Measurements from ENCODE around the gene FAM210A.

Gene FAM210A

DNA sequence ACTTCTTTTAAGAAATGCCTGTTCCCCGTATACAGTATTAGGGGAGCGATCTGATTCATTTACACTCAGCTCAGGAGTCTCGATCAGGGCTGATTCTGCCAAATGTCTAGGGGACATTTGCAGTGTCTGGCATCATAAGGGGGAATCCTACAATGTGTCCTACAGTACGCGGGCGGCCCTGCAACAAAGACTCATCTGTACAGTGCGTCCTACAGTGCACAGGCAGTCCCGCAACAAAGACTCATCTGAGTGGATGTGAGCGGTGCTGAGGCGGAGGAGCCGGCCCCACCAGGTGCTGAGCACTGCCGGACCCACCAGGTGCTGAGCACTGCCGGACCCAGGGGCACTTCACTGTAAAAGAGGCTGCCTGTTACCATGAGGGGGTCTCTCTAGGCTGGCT, 102.5 kb downstream of the FAM210A start:
- no peak overlapping the region for H3K9ac ChIP-seq (ENCODE audit: low read length)
- no peaks in the 10 kb centered on the region for H3K9me3 ChIP-seq (ENCODE audit: control insufficient read depth, low read length)
- H3K4me3 ChIP-seq (ENCODE audit: low read length) = no peak overlapping the region
- no peaks in the 10 kb centered on the region for H3K27me3 ChIP-seq (ENCODE audit: control insufficient read depth, insufficient read depth, low read length)
- H3K4me1 ChIP-seq (ENCODE audit: control insufficient read depth, insufficient read depth, low read length) = no peaks in the 10 kb centered on the region
- H3K36me3 ChIP-seq (ENCODE audit: control insufficient read depth, insufficient read depth, low read length) = no peaks in the 10 kb centered on the region

DNA sequence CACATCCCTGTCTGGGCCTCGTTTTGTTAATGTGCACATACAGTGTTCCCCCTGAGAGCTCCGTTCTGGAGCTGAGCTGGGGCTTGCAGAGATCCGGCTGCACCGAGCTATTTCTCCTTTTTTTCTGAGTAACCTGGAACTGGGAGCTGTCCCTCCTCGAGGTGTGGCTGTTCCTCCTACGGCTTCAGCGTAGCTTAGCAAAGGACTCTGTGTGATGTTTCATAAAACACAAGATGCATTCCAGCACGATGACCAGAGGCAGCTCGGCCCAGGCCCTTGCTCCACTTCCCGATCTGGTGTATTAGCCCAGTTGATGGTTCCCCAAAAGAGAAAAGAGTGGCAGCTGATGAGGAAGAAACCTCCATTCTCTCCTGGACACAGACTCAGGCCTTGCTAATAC, 103.0 kb downstream of the FAM210A start:
- Histone ChIP-seq H3K9me3 (ENCODE audit: control insufficient read depth, low read length) (no peaks in the 10 kb centered on the region), H3K27me3 (ENCODE audit: control insufficient read depth, insufficient read depth, low read length) (no peaks in the 10 kb centered on the region), H3K4me1 (ENCODE audit: control insufficient read depth, insufficient read depth, low read length) (no peaks in the 10 kb centered on the region), H3K4me3 (ENCODE audit: low read length) (no peak overlapping the region), H3K9ac (ENCODE audit: low read length) (no peak overlapping the region), H3K36me3 (ENCODE audit: control insufficient read depth, insufficient read depth, low read length) (no peaks in the 10 kb centered on the region)

GRCh38 chr18:13622751-13623150, 103.6 kb downstream of the FAM210A start:
- Histone ChIP-seq H3K9me3 (ENCODE audit: control insufficient read depth, low read length) (no peaks in the 10 kb centered on the region), H3K9ac (ENCODE audit: low read length) (no peak overlapping the region), H3K36me3 (ENCODE audit: control insufficient read depth, insufficient read depth, low read length) (no peaks in the 10 kb centered on the region), H3K27me3 (ENCODE audit: control insufficient read depth, insufficient read depth, low read length) (no peaks in the 10 kb centered on the region), H3K4me1 (ENCODE audit: control insufficient read depth, insufficient read depth, low read length) (no peaks in the 10 kb centered on the region), H3K4me3 (ENCODE audit: low read length) (no peak overlapping the region)

- H3K9me3 ChIP-seq (ENCODE audit: control insufficient read depth, low read length) = no peaks in the 10 kb centered on the region
- no peaks in the 10 kb centered on the region for H3K4me1 ChIP-seq (ENCODE audit: control insufficient read depth, insufficient read depth, low read length)
- no peaks in the 10 kb centered on the region for H3K36me3 ChIP-seq (ENCODE audit: control insufficient read depth, insufficient read depth, low read length)
- H3K27me3 ChIP-seq (ENCODE audit: control insufficient read depth, insufficient read depth, low read length) = no peaks in the 10 kb centered on the region
- no peak overlapping the region for H3K4me3 ChIP-seq (ENCODE audit: low read length)
- no peak overlapping the region for H3K9ac ChIP-seq (ENCODE audit: low read length)
Measured at GRCh38 chr18:13621886-13622619, 104.3 kb downstream of the FAM210A start.

DNA sequence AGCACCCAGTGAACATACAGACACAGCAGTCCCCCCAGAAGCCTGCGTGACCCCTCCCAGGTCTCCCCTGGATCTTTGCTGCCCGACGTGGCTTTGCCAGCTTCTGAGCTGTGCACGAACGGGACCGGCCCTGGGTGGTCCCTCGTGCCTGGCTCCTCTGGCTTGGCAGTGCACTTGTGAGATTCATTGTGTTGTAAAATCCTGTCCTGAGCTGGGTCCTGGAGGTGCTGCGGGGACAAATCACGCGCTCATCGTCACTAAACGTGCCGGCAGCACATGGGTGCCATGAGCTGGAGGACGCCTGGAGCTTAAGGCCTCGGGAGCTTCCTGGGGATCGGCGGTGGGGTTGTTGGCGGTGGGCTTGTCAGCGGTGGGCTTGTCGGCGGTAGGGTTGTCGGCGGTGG, 104.9 kb downstream of the FAM210A start:
- H3K9me3 ChIP-seq (ENCODE audit: control insufficient read depth, low read length) = no peaks in the 10 kb centered on the region
- H3K36me3 ChIP-seq (ENCODE audit: control insufficient read depth, insufficient read depth, low read length) = no peaks in the 10 kb centered on the region
- no peak overlapping the region for H3K9ac ChIP-seq (ENCODE audit: low read length)
- no peaks in the 10 kb centered on the region for H3K27me3 ChIP-seq (ENCODE audit: control insufficient read depth, insufficient read depth, low read length)
- no peaks in the 10 kb centered on the region for H3K4me1 ChIP-seq (ENCODE audit: control insufficient read depth, insufficient read depth, low read length)
- no peak overlapping the region for H3K4me3 ChIP-seq (ENCODE audit: low read length)

GRCh38 chr18:13620818-13621445, 105.4 kb downstream of the FAM210A start:
- no peak overlapping the region for H3K9ac ChIP-seq (ENCODE audit: low read length)
- no peaks in the 10 kb centered on the region for H3K27me3 ChIP-seq (ENCODE audit: control insufficient read depth, insufficient read depth, low read length)
- no peak overlapping the region for H3K4me3 ChIP-seq (ENCODE audit: low read length)
- no peaks in the 10 kb centered on the region for H3K4me1 ChIP-seq (ENCODE audit: control insufficient read depth, insufficient read depth, low read length)
- no peaks in the 10 kb centered on the region for H3K36me3 ChIP-seq (ENCODE audit: control insufficient read depth, insufficient read depth, low read length)
- no peaks in the 10 kb centered on the region for H3K9me3 ChIP-seq (ENCODE audit: control insufficient read depth, low read length)

DNA sequence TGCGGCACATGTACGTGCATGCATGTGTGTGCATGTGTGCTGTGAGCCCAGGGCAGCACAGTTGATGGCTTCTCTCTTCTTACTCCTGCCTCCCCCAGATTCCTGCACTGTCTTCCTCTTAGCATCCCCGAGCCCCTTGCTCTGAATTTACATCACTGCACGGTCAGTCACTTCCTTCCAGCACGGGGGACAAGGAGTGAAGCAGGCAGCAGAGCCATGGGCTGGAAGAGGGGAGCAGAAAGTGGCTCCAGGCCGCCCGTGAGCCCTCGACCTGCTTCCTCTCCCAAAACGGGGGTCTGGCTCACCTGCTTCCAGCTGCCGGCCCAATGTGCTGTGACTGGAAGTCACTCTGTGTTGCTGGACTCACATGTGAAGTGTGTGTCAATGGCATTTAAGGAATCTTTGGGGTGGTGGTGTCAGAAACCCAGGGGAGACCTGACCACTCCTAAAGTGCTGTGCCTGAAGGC, 106.1 kb downstream of the FAM210A start:
- Histone ChIP-seq H3K9ac (ENCODE audit: low read length) (no peak overlapping the region), H3K4me3 (ENCODE audit: low read length) (no peak overlapping the region)

GRCh38 chr18:13619505-13620205, 106.7 kb downstream of the FAM210A start:
- no peaks in the 10 kb centered on the region for H3K4me1 ChIP-seq (ENCODE audit: control insufficient read depth, insufficient read depth, low read length)
- no peak overlapping the region for H3K9ac ChIP-seq (ENCODE audit: low read length)
- H3K4me3 ChIP-seq (ENCODE audit: low read length) = no peak overlapping the region
- H3K9me3 ChIP-seq (ENCODE audit: control insufficient read depth, low read length) = no peaks in the 10 kb centered on the region
- H3K36me3 ChIP-seq (ENCODE audit: control insufficient read depth, insufficient read depth, low read length) = no peaks in the 10 kb centered on the region
- H3K27me3 ChIP-seq (ENCODE audit: control insufficient read depth, insufficient read depth, low read length) = no peaks in the 10 kb centered on the region

More for the DNA sequence above, 106.1 kb downstream of the FAM210A start:
- no peaks in the 10 kb centered on the region for H3K36me3 ChIP-seq (ENCODE audit: control insufficient read depth, insufficient read depth, low read length)
- no peaks in the 10 kb centered on the region for H3K27me3 ChIP-seq (ENCODE audit: control insufficient read depth, insufficient read depth, low read length)
- H3K9me3 ChIP-seq (ENCODE audit: control insufficient read depth, low read length) = no peaks in the 10 kb centered on the region
- no peaks in the 10 kb centered on the region for H3K4me1 ChIP-seq (ENCODE audit: control insufficient read depth, insufficient read depth, low read length)

- H3K4me3 ChIP-seq (ENCODE audit: low read length) = no peak overlapping the region
- no peaks in the 10 kb centered on the region for H3K27me3 ChIP-seq (ENCODE audit: control insufficient read depth, insufficient read depth, low read length)
- H3K4me1 ChIP-seq (ENCODE audit: control insufficient read depth, insufficient read depth, low read length) = no peaks in the 10 kb centered on the region
- no peaks in the 10 kb centered on the region for H3K36me3 ChIP-seq (ENCODE audit: control insufficient read depth, insufficient read depth, low read length)
- no peak overlapping the region for H3K9ac ChIP-seq (ENCODE audit: low read length)
- no peaks in the 10 kb centered on the region for H3K9me3 ChIP-seq (ENCODE audit: control insufficient read depth, low read length)
Measured at GRCh38 chr18:13618760-13619438, 107.5 kb downstream of the FAM210A start.

GRCh38 chr18:13617826-13618515, 108.4 kb downstream of the FAM210A start:
- no peak overlapping the region for H3K9ac ChIP-seq (ENCODE audit: low read length)

GRCh38 chr18:13616525-13617035, 109.8 kb downstream of the FAM210A start:
- H3K4me1 ChIP-seq (ENCODE audit: control insufficient read depth, insufficient read depth, low read length) = no peaks in the 10 kb centered on the region
- no peak overlapping the region for H3K4me3 ChIP-seq (ENCODE audit: low read length)
- no peak overlapping the region for H3K9ac ChIP-seq (ENCODE audit: low read length)

More at GRCh38 chr18:13617826-13618515, 108.4 kb downstream of the FAM210A start:
- no peaks in the 10 kb centered on the region for H3K4me1 ChIP-seq (ENCODE audit: control insufficient read depth, insufficient read depth, low read length)
- H3K4me3 ChIP-seq (ENCODE audit: low read length) = no peak overlapping the region
- no peaks in the 10 kb centered on the region for H3K36me3 ChIP-seq (ENCODE audit: control insufficient read depth, insufficient read depth, low read length)
- H3K9me3 ChIP-seq (ENCODE audit: control insufficient read depth, low read length) = no peaks in the 10 kb centered on the region
- H3K27me3 ChIP-seq (ENCODE audit: control insufficient read depth, insufficient read depth, low read length) = no peaks in the 10 kb centered on the region

More at GRCh38 chr18:13616525-13617035, 109.8 kb downstream of the FAM210A start:
- Histone ChIP-seq H3K27me3 (ENCODE audit: control insufficient read depth, insufficient read depth, low read length) (peaks cover under 1% of the 10 kb centered on the region), H3K9me3 (ENCODE audit: control insufficient read depth, low read length) (no peaks in the 10 kb centered on the region), H3K36me3 (ENCODE audit: control insufficient read depth, insufficient read depth, low read length) (no peaks in the 10 kb centered on the region)

Measured in mucosa of stomach (tissue), 1 donor.